ENCODE results near the gene ZFP1.
"Not testable (repeated sequence)": the region's sequence is repeated elsewhere in the genome, so short reads cannot be mapped to it uniquely, and the experiment has no call there.

- not testable (repeated sequence) for TF ChIP-seq CTCF (IDR thresholded peaks at IDR 0.05; ENCODE audit: low read length); EZH2 (optimal IDR thresholded peaks at IDR 0.05; ENCODE audit: low read depth, low read length); EZH2phosphoT487 (IDR thresholded peaks at IDR 0.05; ENCODE audit: low read length)
These were observed 57.8 kb downstream of the ZFP1 start for GRCh38 chr16:75205961-75206748.

Data from MM.1S (cell line).